GM20431 (cell line): ENCODE results near the gene SNAP91.
"Not testable (repeated sequence)": the region's sequence is repeated elsewhere in the genome, so short reads cannot be mapped to it uniquely, and the experiment has no call there.

ENCODE experiments used
- in situ Hi-C: fragments of 300-500 bp; cut with MseI, MboI; formaldehyde crosslinking; loops from one replicate; pipeline ENCODE4 v1.15.0; 2020; ENCODE audit warnings: low sequenced_read_pairs; ENCODE audit not compliant: unreplicated experiment

SNAP91 gene

GRCh38 chr6:83636800-83637199 lies 72.1 kb downstream of the SNAP91 start:
- in situ Hi-C loops: no loop called here

- in situ Hi-C loops: no loop called here
Observed at GRCh38 chr6:83633609-83634008, 75.3 kb downstream of the SNAP91 start.

- in situ Hi-C loops: no loop called here
Observed at GRCh38 chr6:83633149-83633548, 75.8 kb downstream of the SNAP91 start.

GRCh38 chr6:83629908-83630307 lies 79.0 kb downstream of the SNAP91 start:
- in situ Hi-C loops: not testable (repeated sequence)

- in situ Hi-C loops: no loop called here
Observed at GRCh38 chr6:83615025-83615999, 93.6 kb downstream of the SNAP91 start.

GRCh38 chr6:83613378-83613777 lies 95.5 kb downstream of the SNAP91 start:
- in situ Hi-C loops: no loop called here

GRCh38 chr6:83609248-83609647 lies 99.7 kb downstream of the SNAP91 start:
- in situ Hi-C loops: no loop called here

GRCh38 chr6:83605517-83605916 lies 103.4 kb downstream of the SNAP91 start:
- in situ Hi-C loops: no loop called here

- in situ Hi-C loops: no loop called here
Observed at GRCh38 chr6:83603551-83603950, 105.3 kb downstream of the SNAP91 start.

GRCh38 chr6:83601119-83601518 lies 107.8 kb downstream of the SNAP91 start:
- in situ Hi-C loops: no loop called here

- in situ Hi-C loops: no loop called here
Observed at GRCh38 chr6:83600459-83600858, 108.4 kb downstream of the SNAP91 start.

- in situ Hi-C loops: no loop called here
Observed at GRCh38 chr6:83597511-83597910, 111.4 kb downstream of the SNAP91 start.

GRCh38 chr6:83597051-83597450 lies 111.8 kb downstream of the SNAP91 start:
- in situ Hi-C loops: no loop called here

GRCh38 chr6:83594941-83595340 lies 114.0 kb downstream of the SNAP91 start:
- in situ Hi-C loops: no loop called here

- in situ Hi-C loops: no loop called here
Observed at GRCh38 chr6:83593395-83593785, 115.5 kb downstream of the SNAP91 start.

- in situ Hi-C loops: no loop called here
Observed at GRCh38 chr6:83592770-83593394, 116.0 kb downstream of the SNAP91 start.

GRCh38 chr6:83590416-83590815 lies 118.5 kb downstream of the SNAP91 start:
- in situ Hi-C loops: no loop called here

- in situ Hi-C loops: no loop called here
Observed at GRCh38 chr6:83589076-83589475, 119.8 kb downstream of the SNAP91 start.

- in situ Hi-C loops: no loop called here
Observed at GRCh38 chr6:83578057-83578456, 130.8 kb downstream of the SNAP91 start.

GRCh38 chr6:83574783-83575182 lies 134.1 kb downstream of the SNAP91 start:
- in situ Hi-C loops: no loop called here

GRCh38 chr6:83571663-83572185 lies 137.2 kb downstream of the SNAP91 start:
- in situ Hi-C loops: not testable (repeated sequence)
